ENCODE measurements around the gene PSPN. TPM values are rescaled to one million over a fixed set of nuclear protein-coding genes. Genes with fewer than 3 reads are reported as not detected.

PSPN gene
- total and polyA plus RNA-seq, 2 of the 13 experiments (the other 11 are each of a cell fraction or from before 2014, with no cell fraction given) = 0.69 to 1.1 TPM

DNA sequence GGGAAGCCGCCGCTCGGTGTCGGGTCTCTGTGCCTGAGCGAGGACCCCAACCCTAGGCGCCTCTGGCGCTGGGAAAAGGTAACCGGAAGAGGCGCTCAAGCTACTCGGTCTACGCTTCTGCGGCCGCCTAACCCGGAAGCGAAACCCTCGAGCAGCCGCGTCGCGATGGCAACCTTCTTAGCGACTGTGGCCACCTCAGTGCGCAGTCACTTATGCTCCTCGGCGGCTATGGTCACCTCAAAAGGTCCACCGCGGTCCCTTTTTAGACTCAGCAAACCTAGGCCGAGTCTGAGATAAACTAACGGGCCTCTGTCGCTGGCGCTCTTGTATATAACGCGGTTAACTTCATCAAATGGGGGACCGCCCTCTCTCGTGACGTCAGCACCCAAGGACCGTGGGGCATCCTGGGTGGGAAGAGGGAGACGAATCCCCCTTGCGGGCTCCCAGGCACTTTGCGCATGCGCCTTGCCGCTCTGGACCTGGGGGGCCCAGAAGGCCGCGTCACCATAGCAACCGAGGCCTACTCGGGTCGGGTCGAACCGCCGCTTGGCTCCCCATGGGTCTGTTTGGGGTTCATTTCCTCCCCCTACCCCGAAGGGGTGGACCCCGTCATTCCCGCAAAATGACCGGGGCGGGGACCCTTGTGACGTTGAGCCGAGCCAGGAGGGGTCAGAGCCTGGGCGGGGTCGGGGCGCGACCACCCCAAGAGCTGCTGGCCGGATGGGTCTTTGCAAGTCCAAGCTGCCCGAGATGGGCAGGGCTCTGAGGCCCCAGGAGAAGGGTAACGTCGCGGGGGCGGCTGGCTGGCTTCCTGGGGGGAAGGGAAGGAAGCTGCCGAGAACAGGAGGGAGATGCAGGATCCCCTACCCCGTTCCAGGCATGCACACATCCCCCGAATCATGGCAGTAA lies 17.6 kb upstream of the PSPN start, which contains the start of gene GTF2F1 (continued):
- TF ChIP-seq ZNF891 (CRISPR knock-in tag; IDR thresholded peaks at IDR 0.05) (0 out of 2 replicates have a peak, but pooled peaks have one; percentile 53), ZNF670 (CRISPR knock-in tag; IDR thresholded peaks at IDR 0.05; ENCODE audit: borderline replicate concordance) (0 out of 2 replicates have a peak, but pooled peaks have one; percentile 54), ZNF777 (CRISPR knock-in tag; IDR thresholded peaks at IDR 0.05) (peak; percentile 28; the same call in 1 of the 2 replicates), PAWR (CRISPR knock-in tag; IDR thresholded peaks at IDR 0.05; ENCODE audit: borderline replicate concordance) (no peak; the same call in 1 of the 2 replicates), ELF3 (CRISPR knock-in tag; IDR thresholded peaks at IDR 0.05) (0 out of 2 replicates have a peak, but pooled peaks have one; percentile 31), TARDBP (CRISPR knock-in tag; IDR thresholded peaks at IDR 0.05) (peak; percentile 45; the same call in 1 of the 2 replicates), TCF12 (IDR thresholded peaks at IDR 0.05) (no peak), TCF12 (CRISPR knock-in tag; IDR thresholded peaks at IDR 0.05) (no peak), RAD21 (CRISPR knock-in tag; IDR thresholded peaks at IDR 0.05) (peak; percentile 63; the same call in 1 of the 2 replicates), ZNF44 (CRISPR knock-in tag; IDR thresholded peaks at IDR 0.05) (no peak), ZNF564 (CRISPR knock-in tag; IDR thresholded peaks at IDR 0.05) (0 out of 2 replicates have a peak, but pooled peaks have one; percentile 14), SIX4 (CRISPR knock-in tag; IDR thresholded peaks at IDR 0.05) (0 out of 2 replicates have a peak, but pooled peaks have one; percentile 45), CAMTA2 (CRISPR knock-in tag; IDR thresholded peaks at IDR 0.05; ENCODE audit: borderline replicate concordance) (peak; percentile 66; the same call in 1 of the 2 replicates), STAG1 (CRISPR knock-in tag; IDR thresholded peaks at IDR 0.05) (0 out of 2 replicates have a peak, but pooled peaks have one; percentile 20)
- TF ChIP-seq, protein P1, sequence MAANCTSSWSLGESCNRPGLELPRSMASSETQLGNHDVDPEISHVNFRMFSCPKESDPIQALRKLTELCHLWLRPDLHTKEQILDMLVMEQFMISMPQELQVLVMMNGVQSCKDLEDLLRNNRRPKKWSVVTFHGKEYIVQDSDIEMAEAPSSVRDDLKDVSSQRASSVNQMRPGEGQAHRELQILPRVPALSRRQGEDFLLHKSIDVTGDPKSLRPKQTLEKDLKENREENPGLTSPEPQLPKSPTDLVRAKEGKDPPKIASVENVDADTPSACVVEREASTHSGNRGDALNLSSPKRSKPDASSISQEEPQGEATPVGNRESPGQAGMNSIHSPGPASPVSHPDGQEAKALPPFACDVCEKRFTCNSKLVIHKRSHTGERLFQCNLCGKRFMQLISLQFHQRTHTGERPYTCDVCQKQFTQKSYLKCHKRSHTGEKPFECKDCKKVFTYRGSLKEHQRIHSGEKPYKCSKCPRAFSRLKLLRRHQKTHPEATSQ (CRISPR knock-in tag; IDR thresholded peaks at IDR 0.05; ENCODE audit: borderline replicate concordance) = peak; percentile 57; the same call in 1 of the 2 replicates
- TF ChIP-seq, protein P2, sequence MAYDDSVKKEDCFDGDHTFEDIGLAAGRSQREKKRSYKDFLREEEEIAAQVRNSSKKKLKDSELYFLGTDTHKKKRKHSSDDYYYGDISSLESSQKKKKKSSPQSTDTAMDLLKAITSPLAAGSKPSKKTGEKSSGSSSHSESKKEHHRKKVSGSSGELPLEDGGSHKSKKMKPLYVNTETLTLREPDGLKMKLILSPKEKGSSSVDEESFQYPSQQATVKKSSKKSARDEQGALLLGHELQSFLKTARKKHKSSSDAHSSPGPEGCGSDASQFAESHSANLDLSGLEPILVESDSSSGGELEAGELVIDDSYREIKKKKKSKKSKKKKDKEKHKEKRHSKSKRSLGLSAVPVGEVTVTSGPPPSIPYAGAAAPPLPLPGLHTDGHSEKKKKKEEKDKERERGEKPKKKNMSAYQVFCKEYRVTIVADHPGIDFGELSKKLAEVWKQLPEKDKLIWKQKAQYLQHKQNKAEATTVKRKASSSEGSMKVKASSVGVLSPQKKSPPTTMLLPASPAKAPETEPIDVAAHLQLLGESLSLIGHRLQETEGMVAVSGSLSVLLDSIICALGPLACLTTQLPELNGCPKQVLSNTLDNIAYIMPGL (CRISPR knock-in tag; IDR thresholded peaks at IDR 0.05; ENCODE audit: borderline replicate concordance in 1 of 2, low read depth in 1 of 2) = peak; percentile 38 to 78; a peak in 3 of 4 replicates
- TF ChIP-seq, protein P3, sequence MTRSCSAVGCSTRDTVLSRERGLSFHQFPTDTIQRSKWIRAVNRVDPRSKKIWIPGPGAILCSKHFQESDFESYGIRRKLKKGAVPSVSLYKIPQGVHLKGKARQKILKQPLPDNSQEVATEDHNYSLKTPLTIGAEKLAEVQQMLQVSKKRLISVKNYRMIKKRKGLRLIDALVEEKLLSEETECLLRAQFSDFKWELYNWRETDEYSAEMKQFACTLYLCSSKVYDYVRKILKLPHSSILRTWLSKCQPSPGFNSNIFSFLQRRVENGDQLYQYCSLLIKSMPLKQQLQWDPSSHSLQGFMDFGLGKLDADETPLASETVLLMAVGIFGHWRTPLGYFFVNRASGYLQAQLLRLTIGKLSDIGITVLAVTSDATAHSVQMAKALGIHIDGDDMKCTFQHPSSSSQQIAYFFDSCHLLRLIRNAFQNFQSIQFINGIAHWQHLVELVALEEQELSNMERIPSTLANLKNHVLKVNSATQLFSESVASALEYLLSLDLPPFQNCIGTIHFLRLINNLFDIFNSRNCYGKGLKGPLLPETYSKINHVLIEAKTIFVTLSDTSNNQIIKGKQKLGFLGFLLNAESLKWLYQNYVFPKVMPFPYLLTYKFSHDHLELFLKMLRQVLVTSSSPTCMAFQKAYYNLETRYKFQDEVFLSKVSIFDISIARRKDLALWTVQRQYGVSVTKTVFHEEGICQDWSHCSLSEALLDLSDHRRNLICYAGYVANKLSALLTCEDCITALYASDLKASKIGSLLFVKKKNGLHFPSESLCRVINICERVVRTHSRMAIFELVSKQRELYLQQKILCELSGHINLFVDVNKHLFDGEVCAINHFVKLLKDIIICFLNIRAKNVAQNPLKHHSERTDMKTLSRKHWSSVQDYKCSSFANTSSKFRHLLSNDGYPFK (CRISPR knock-in tag; IDR thresholded peaks at IDR 0.05; ENCODE audit: borderline replicate concordance) = peak; percentile 68; the same call in 1 of the 2 replicates
- TF ChIP-seq, protein P4, sequence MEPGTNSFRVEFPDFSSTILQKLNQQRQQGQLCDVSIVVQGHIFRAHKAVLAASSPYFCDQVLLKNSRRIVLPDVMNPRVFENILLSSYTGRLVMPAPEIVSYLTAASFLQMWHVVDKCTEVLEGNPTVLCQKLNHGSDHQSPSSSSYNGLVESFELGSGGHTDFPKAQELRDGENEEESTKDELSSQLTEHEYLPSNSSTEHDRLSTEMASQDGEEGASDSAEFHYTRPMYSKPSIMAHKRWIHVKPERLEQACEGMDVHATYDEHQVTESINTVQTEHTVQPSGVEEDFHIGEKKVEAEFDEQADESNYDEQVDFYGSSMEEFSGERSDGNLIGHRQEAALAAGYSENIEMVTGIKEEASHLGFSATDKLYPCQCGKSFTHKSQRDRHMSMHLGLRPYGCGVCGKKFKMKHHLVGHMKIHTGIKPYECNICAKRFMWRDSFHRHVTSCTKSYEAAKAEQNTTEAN (CRISPR knock-in tag; conservative IDR thresholded peaks at IDR 0.05) = 0 out of 2 replicates have a peak, but pooled peaks have one; percentile 58

Measured in HepG2 (cell line).